Measurements from ENCODE around the gene AP2B1. TPM values are rescaled to one million over a fixed set of nuclear protein-coding genes. Genes with fewer than 3 reads are reported as not detected.

AP2B1 gene
- total and polyA plus RNA-seq, 8 donors: 21.6 to 171 (median 57.2) TPM

- Histone ChIP-seq H3K27me3 (no peaks in the 10 kb centered on the region), H3K36me3 (peaks cover 12 to 96% (median 91%) of the 10 kb centered on the region in 4 donors), H3K4me3 (no peak overlapping the region), H3K27ac (no peak overlapping the region), H3K9me3 (no peaks in the 10 kb centered on the region), H3K4me1 (no peaks in the 10 kb centered on the region)
- intact Hi-C loops (cut with DNase I; ENCODE audit: low total_unique reads): no loop called here
- WGBS, 5 donors: 43 to 96% (median 57%) methylated on average over 2 of the region's 2 CpGs
- no peak for TF ChIP-seq EP300 (IDR thresholded peaks at IDR 0.05)
- TF ChIP-seq CTCF (IDR thresholded peaks at IDR 0.05): no peak
- TF ChIP-seq POLR2AphosphoS5 (IDR thresholded peaks at IDR 0.05): no peak
- no peak for TF ChIP-seq POLR2A (IDR thresholded peaks at IDR 0.05)
- no peak for DNase-seq
Measured at GRCh38 chr17:35645923-35646322, 58.8 kb downstream of the AP2B1 start.

DNA sequence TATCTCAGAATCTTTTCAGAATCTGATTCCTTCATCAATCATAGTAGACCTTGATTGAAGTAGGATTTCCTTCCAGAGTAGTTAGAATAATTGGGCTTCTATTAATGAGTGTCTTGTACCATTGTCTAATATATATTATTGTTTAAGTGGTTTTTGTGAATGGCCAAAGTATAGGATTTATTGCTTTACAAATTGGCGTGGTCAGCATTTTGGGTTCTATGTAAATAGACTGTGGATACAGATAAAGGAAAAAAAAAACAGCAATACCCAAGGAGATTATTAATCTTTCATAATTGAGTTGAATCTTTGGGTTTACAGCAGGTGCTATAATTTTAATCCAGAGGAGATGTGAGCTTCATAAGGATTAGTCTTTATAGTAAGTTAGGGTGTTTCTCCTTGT is 64.3 kb downstream of the AP2B1 start:
- Histone ChIP-seq H3K27ac (no peak overlapping the region), H3K27me3 (no peaks in the 10 kb centered on the region), H3K4me3 (no peak overlapping the region), H3K36me3 (peaks cover 8 to 79% (median 59%) of the 10 kb centered on the region in 4 donors), H3K9me3 (no peaks in the 10 kb centered on the region), H3K4me1 (peaks cover 0 to 24% (median 0%) of the 10 kb centered on the region in 4 donors)
- whole genome bisulfite sequencing, 5 donors: 77 to 87% (median 82%) methylated on average over 1 of the region's 1 CpG
- TF ChIP-seq CTCF (IDR thresholded peaks at IDR 0.05) (no peak), POLR2A (IDR thresholded peaks at IDR 0.05) (no peak), EP300 (IDR thresholded peaks at IDR 0.05) (no peak), POLR2AphosphoS5 (IDR thresholded peaks at IDR 0.05) (no peak)
- DNase-seq: no peak
- intact Hi-C loops (cut with DNase I; ENCODE audit: low total_unique reads): no loop called here

- no peak for DNase-seq
- Histone ChIP-seq H3K9me3 (no peaks in the 10 kb centered on the region), H3K4me1 (peaks cover 0 to 24% (median 0%) of the 10 kb centered on the region in 4 donors), H3K36me3 (peaks cover 9 to 80% (median 62%) of the 10 kb centered on the region in 4 donors), H3K4me3 (no peak overlapping the region), H3K27ac (no peak overlapping the region), H3K27me3 (no peaks in the 10 kb centered on the region)
- WGBS, 5 donors: 76 to 85% (median 76%) methylated on average over 12 of the region's 12 CpGs
- TF ChIP-seq POLR2A (IDR thresholded peaks at IDR 0.05) (no peak), CTCF (IDR thresholded peaks at IDR 0.05) (no peak), POLR2AphosphoS5 (IDR thresholded peaks at IDR 0.05) (no peak), EP300 (IDR thresholded peaks at IDR 0.05) (no peak)
- intact Hi-C loops (cut with DNase I; ENCODE audit: low total_unique reads): no loop called here
Measured at GRCh38 chr17:35653619-35654361, 66.7 kb downstream of the AP2B1 start.

GRCh38 chr17:35655303-35655702 is 68.2 kb downstream of the AP2B1 start:
- H3K4me3 ChIP-seq: no peak overlapping the region
- TF ChIP-seq POLR2AphosphoS5 (IDR thresholded peaks at IDR 0.05): no peak
- no peak for TF ChIP-seq CTCF (IDR thresholded peaks at IDR 0.05)
- no peak for TF ChIP-seq EP300 (IDR thresholded peaks at IDR 0.05)
- H3K27me3 ChIP-seq: no peaks in the 10 kb centered on the region
- DNase-seq: no peak
- peaks cover 22 to 81% (median 64%) of the 10 kb centered on the region in 4 donors for H3K36me3 ChIP-seq
- H3K4me1 ChIP-seq: peaks cover 0 to 24% (median 0%) of the 10 kb centered on the region in 4 donors
- 88 to 96% (median 91%) methylated on average over 1 of the region's 1 CpG for WGBS, 5 donors
- H3K27ac ChIP-seq: no peak overlapping the region
- intact Hi-C loops (cut with DNase I; ENCODE audit: low total_unique reads): no loop called here
- no peaks in the 10 kb centered on the region for H3K9me3 ChIP-seq

Measured in stomach (tissue), 9 donors.